GM19328 (cell line): ENCODE results near the gene PDIA6.
"Not testable (repeated sequence)": the region's sequence is repeated elsewhere in the genome, so short reads cannot be mapped to it uniquely, and the experiment has no call there.

Experiments
- ATAC-seq: cut with Tn5 transposase; IDR thresholded peaks from one replicate; pipeline ENCODE4 v1.9.1; 2021; ENCODE audit warnings: mild to moderate bottlenecking, moderate library complexity; ENCODE audit not compliant: unreplicated experiment

Gene PDIA6

DNA sequence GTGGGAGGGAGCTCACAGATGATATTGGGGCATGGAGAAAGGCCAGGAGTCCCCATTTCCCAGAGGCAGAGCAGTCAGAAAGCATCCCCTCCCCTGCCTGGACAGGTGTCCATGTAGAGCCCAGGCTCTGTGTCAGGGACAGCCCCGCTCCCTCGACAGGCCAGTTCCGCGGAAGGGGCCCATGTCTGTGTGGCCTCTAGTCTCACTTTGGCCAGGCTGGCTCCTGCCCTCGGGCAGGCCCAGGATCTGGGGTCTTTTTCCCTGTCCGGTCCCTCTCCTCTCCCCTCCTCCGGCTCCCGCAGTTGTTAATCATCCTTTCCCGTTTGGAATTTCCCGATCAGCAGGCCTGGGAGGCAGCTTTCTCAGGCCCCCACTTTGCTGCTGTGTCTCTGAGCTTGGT is 20.4 kb upstream of the PDIA6 start:
- no peak for ATAC-seq

DNA sequence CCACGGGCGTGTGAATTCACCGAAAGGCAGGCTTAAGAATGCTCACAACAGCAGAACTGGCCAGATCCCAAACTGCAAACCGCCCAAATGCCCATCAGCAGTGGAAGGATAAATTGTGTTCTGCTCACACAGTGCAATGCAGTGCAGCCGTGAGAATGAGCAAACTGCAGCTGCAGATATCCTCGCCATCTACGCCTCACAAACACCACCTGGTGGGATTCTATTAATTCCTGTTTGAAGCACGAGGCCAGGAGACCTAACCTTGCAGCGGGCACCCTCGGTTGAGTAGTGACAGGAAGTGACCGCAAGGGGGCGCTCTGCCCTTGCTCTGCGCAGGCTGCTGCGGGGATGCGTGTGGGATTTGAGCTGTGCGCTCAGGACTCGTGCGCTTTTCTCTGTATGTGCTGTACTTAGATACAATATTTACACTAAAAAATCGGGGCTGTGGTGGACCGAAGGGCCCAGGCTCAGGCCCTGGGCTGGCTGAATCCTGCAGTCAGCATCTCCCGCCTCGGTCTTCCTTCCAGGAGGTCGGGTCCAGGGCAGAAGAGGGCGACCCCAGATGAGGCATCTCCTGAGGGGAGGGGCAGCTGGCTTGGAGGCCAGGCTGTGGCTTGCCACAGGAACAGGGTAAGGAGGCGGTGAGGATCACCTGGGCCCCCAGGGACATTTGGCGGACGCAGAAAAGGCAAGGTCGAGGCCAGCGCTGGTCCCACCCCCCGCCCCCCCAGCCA is 19.8 kb upstream of the PDIA6 start:
- peak; percentile 73 for ATAC-seq

DNA sequence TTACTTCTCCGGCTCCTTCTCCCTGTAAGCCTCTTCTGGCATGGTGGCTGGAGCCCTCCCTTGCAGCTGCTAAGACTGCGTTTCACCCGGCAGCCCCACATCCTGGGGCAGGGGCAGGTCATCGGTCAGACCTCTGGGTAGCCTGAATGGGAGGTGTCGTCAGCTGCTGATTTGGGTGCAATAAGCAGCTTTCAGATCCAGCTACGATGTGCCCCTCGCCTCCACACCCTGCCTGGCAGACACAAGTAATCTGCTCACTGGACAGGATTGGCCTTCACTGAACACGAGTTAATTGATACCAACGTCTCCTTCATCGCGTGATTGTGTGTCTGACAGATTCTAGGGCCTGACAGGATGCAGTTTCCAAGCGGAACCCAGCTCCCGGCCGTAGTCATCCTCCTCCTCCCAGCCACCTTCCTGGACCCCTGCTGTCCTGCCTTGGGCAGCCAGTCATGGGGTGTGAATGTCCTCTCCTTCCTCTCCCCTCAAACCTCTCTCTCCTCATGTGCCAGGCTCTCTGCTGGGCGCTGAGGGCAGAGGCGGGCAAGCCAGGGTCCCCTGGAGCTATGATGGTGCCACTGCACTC is 18.9 kb upstream of the PDIA6 start:
- ATAC-seq, result no peak

DNA sequence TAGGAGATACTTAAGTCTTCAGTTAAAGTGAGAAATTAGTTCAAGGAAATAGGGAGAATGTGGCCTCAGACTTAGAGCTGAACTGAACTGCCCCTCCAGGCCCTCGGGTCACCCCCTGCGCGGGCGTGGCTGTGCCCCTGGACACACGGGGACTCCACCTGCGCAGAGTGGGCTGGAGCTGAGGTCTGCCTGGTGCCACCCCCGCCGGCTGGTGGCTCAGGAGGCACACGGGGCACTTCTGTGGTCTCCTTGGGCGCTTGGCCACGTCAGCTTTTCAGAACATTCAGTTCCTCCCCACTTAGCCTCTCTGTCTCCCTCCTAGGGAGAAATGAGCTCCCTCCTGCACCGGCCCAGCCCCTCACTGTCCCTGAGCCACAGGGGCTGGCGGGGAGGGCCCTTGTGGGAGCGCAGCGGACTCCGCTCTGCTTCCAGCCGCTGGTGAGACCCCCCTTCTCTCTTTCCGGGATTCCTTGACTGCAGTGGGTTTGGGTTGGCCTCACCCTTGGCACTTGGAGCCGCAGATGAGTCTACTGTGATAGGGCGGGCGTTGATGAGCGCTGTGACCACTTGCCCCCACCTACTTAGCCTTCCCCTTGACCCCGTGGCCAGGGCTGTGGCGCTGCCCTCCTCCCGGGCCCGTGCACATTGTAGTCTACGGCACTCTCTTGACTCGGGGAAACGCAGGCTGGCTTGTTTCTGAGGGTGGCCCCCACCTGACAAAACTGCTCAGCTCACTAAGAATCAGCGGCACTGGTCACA is 18.2 kb upstream of the PDIA6 start:
- ATAC-seq, result no peak

DNA sequence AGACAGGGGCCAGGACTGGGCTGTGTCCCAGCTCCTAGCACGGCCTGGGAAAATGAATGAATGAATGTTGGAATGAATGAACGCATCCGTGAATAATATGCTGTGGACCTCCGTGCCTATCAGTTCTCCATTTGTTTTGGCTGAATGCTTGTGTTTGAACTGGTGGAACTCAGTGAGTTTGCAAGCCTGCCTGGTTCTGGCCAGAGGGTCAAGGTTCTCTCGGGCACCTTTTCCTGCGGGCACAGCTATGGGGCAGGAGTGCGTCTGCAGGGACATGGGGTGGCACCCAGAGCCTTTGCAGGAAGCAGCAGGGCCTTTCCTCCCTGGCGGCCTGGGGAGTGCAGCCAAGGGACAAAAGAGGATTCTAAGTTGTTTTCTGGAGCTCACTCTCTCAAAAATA is 17.6 kb upstream of the PDIA6 start:
- no peak for ATAC-seq

DNA sequence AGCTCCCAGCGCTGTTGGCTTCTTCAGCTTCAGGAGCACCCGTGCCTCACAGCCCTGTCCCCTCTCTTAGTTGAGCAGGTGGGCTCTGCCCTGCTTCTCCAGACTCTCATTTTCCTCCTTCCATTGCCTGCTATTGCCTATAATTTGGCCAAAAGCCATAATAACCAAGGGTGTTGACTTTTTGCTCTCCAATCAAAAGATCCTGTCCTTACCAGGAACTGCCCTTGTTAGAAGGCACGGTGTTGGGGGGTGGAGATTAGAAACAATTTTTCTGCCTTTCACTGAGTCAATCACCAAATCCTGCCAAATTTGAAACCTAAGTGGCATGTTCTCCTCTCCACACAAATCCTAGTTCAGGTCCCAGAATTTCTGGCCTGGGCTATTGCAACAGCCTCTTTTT is 16.7 kb upstream of the PDIA6 start:
- ATAC-seq, result no peak

DNA sequence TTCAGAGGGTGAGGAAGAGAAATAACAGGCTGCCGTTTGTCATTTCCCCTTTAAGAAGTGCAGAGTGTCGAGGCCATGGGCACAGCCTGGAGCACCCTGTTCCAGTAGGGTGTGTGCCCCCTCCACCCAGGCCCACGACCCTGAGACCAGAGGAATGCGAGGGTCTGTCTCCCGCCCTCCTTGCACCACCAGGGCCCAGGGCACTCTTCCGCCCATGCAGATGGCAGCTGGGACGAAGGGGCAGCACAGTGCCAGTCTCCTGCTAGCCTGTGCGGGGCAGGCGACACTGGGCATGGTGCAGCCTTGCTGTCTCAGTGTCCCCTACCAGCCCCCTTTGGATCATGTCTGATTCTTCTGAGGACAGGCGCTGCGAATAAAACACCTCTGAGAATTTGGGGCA is 15.8 kb upstream of the PDIA6 start:
- ATAC-seq, result no peak

DNA sequence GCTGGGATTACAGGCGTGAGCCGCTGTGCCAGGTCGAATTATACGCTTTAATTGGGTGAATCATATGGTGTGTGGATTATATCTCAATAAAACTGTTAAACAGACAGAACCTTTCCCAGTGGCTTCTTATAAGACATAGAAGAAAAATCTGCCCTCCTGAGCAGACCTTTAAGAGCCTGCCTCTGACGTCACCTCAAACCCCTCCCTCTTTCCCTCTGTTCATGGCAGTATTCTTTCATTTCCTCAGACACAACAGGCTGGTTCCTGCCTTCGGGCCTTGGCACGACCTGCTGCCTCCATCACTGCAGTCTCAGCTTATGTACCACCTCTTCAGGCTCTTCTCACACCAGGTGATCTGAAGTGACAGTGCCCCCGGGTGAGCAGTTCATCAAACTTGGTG is 14.0 kb upstream of the PDIA6 start:
- no peak for ATAC-seq

DNA sequence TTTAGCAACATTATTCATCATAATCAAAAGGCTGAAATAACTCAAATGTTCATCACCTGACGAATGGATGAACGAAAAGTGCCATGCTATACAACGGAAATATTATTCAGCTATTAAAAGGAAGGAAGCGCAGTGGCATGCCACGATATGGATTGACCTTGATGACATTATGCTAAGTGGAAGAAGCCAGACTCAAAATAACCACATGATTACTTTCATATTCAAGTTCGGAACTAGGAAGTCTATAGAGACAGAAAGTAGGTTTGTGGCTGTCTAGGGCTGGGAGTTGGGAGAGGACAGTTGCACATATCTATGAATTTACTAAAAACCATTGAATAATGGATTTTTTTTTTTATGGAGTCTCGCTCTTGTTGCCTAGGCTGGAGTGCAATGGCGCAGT is 13.4 kb upstream of the PDIA6 start:
- no peak for ATAC-seq

DNA sequence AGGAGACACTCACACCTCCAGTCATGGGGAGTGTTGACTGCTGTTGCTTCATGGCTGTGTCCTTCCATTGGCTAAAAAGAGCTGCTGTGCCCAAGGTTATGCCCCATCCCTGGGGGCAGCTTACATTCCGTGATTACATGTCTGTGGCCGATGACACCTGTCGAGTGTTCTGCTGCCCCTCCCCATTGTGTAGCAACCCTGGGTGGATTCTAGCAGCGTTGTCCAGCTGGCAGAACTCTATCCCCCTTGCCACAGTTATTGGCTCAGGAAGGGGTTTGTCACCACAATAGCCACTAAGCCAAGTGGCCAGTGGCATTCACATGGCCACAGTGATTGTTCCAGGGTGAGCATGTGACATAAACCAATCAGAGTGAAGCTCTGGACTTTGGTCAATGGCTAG is 11.6 kb upstream of the PDIA6 start:
- ATAC-seq, result no peak

DNA sequence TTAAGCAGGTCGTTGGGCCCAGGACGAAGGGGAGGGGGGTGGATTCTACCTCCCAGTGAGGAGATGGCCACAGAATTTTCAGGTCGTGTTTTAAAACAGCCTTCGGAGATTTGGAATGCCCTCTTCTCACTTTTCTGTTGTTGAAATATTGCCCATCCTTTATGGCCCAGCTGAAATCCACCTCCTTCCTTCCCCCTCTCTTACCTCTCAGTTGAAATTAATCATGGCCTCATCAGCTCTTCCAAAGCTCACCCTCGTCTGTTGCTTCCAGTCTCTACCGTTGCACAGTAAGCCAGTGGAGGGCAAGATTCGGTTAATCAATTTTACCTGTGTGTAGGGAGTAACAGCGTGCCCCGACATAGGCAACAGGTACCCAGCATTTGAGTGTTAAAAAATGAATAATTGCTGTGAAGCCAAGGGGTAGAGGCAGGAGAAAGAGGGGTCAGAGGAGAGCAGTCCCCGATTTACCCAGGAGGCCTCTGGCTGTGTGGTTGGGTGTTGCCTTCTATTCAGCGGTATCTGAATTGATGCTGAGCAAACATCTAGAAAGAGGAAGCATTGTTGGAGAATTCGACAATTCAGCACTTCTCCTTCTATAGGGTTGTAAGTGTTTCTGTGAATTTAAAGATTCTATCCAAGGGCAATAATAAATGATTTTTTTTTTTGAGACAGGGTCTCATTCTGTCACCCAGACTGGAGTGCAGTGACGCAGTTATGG is 8.6 kb upstream of the PDIA6 start:
- no peak for ATAC-seq

DNA sequence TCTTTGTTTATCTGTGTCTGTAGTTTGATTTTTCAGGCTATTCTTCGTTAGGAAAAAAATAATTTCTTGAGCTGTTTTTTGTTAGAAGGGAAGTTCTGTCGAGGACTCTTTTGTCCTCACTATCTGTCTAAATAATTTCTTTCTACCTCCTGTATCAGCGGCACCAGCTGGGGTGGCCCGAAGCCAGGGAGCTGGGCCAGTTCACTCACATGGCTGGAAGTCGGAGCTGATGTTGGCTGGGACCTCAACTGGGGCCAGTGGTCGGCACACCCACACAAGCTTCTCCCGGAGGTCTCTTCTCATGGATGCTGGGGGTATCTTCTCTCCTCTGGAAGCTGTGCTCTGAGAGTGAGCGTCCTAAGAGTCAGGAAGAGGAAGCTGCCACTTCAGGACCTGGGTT is 8.0 kb upstream of the PDIA6 start:
- ATAC-seq, result no peak

DNA sequence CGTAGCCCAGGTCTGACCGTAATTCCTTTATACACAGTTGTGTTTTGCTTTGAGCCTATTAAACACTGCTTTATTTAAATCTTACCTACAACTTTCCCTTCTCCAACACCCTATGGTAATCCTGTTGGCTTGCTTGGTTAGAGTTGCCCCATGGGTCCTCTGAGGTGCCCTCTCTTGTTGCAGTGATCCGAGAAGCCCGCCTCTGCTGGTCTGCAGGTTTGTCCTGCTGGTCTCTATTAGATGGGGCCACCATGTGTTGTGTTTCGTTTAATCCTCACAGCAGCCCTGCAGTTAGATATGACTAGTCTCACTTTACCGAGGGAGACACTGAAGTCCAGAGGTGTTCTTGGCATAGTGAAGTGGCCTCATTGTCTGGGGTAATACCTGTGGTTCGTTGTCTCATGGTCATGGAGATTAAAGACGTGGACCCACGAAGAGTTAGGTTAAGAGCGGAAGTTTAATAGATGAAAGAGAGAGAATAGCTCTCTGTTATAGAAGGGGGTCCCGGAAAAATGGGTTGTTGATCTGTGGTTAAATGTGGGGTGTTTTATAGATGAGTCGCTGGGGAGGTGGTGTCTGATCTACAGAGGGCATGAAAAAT is 7.2 kb upstream of the PDIA6 start:
- ATAC-seq, result no peak

DNA sequence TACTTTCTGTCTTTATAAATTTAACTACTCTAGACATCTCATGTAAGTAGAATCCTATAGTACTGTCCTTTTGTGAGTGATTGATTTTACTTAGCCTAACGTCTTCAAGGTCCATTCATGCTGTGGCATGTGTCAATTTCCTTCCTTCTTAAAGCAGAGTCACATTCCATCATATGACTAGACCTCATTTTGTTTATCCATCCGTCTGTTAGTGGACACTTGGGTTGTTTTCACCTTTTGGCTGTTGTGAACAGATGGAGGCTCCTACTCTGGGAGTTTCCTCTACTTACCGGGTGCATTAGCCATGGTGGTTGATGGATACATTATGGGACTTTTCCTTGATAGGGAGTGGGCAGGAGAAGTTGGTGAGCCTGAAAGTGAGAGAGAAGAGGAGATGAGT is 6.4 kb upstream of the PDIA6 start:
- ATAC-seq, result no peak

DNA sequence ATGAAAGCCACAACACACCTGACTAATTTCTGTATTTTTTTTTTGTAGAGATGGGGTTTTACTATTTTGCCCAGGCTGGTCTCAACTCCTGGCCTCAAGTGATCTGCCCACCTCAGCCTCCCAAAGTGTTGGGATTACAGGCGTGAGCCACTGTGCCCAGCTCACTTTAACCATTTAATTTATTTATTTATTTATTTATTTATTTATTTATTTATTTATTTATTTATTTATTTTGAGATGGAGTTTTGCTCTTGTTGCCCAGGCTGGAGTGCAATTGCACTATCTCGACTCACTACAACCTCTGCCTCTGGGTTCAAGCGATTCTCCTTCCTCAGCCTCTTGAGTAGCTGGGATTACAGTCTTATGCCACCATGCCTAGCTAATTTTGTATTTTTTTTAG is 5.7 kb upstream of the PDIA6 start:
- ATAC-seq, result not testable (repeated sequence)

DNA sequence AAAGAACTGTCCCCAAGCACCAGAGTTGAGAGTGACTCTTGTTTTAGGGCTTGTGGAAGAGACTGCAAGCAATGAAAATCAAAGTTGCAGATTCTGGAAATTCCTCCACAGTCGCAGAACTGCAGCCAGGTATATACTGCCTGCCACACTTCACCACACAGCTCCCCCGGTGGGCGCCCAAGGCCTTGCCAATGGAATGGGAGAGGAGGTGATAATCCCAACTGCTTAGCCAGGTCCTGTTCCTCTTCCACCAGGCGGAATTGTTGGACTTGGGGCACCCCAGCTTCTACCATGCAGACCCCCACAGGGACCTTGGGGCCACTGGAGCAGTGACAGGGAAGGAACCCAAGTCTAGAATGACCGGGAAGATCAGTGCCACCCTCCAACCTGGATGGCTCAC is 4.8 kb upstream of the PDIA6 start:
- no peak for ATAC-seq

DNA sequence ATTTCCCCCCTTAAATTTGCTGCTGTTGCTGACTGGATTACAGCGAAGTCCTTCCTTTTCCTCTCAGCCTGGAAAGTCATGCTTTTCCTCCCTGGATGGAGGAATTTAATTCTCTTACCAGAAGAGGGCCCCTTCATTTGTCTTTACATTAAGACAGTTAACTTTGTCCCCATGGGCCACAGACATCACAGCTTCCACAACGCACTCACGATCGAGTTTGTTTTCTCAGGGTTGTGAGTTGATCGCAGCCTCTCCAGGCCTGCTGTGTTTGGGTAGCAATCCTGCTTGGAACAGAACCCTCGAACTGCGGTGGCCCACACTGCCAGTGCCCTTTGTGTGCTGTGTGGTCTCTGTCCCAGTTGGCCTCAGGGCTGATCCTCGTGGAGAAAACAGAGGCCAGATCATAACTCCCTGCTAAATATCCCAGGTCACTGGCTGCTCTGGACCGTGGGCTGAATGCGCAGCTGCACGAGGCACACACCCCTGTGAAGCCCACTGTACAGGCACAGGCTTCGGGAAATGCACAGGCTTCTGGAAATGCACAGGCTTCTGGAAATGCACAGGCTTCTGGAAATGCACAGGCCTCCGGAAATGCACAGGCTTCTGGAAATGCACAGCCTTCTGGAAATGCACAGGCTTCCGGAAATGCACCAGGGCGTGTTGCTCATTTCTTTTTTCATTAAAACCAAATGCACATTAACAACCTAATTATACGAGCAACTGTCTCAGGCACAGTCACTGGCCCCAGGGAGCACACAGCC is 2.2 kb upstream of the PDIA6 start:
- ATAC-seq, result no peak

DNA sequence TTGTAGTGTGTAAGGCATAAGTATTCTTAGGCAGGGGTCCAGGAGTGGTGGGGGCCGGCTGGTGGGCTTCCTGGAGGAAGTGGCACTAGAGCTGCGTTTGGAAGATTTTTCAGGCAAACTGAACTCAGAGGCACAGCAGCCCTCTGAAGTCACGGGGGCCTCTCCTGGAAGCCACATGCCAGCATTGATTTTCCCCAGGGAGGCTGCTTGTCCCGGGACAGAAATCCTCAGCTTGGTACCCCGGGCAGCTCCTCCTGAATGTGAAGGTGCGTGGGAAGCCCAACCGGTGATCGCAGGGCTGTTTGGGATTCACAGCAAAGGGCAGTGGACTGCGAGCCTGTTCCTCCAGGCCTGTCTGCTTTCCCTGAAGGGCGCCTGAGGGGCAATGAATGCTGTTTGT is 1.6 kb upstream of the PDIA6 start:
- no peak for ATAC-seq

DNA sequence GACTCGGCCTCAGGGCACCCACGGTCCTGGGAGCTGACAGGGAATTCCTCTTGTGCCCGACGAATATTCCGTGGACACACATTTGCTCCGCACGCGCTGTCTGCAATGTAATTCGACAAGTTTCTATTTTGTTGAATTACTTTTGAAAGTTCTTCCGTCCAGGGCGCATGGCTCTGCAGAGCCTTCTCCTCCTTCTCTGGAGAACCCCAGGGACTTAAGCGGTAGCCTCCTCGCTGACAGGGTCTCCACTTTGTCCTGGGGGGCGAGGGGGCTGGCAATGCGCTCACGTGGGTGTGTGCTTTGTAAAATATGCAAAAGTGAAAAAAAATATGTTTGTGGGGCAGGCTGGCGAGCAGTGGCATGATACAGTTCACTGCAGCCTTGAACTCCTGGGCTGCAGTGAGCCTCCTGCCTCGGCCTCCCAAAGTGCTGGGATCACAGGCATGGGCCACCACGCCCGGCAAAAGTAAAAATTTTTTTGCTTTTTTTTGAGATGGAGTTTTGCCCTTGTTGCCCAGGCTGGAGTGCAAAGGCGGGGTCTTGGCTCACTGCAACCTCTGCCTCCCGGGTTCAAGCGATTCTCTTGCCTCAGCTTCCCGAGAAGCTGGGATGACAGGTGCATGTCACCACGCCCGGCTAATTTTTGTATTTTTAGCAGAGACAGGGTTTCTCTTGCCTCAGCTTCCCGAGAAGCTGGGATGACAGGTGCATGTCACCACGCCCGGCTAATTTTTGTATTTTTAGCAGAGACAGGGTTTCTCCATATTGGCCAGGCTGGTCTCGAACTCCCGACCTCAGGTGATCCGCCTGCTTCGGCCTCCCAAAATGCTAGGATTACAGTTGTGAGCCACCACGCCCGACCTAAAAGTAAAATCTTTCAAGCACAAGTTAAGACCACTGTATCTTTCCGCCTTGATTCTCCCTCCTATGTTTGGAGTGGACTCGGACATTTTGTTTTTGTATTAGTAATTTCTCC is 866 bp upstream of the PDIA6 start:
- ATAC-seq, result not testable (repeated sequence)
